Measurements from ENCODE around the gene RERE. TPM values are rescaled to one million over a fixed set of nuclear protein-coding genes. Genes with fewer than 3 reads are reported as not detected.

Gene RERE
- total RNA-seq, 1 experiment from 2014 or later = 217 TPM

- H3K27me3 ChIP-seq (ENCODE audit: control insufficient read depth, insufficient read depth, low read length) = no peaks in the 10 kb centered on the region
- in situ Hi-C loops (cut with HindIII; ENCODE audit: low pct_unique_long_range_greater_than_20kb, low sequenced_read_pairs) = no loop called here
- intact Hi-C loops (cut with micrococcal nuclease; ENCODE audit: unreplicated experiment) = no loop called here
- ATAC-seq (no peak), DNase-seq (ENCODE audit: low read depth, low spot score) (no peak)
- no peak overlapping the region for H3K4me3 ChIP-seq (ENCODE audit: low read depth in 2 of 2, low read length in 2 of 2)
- ChIA-PET CTCF (no interaction called here), POLR2A (no interaction called here)
- BruUV-seq (replicated peaks) = no TSS peak
- H3K4me1 ChIP-seq (ENCODE audit: control insufficient read depth, insufficient read depth, low read length) = no peaks in the 10 kb centered on the region
- no peak overlapping the region for H3K27ac ChIP-seq (ENCODE audit: low read length)
- H3K9me3 ChIP-seq (ENCODE audit: control insufficient read depth, insufficient read depth, low read depth, low read length) = no peaks in the 10 kb centered on the region
- no peaks in the 10 kb centered on the region for H3K36me3 ChIP-seq (ENCODE audit: control insufficient read depth, insufficient read depth, low read length)
- TF ChIP-seq POLR2AphosphoS5 (IDR thresholded peaks at IDR 0.05; ENCODE audit: low read depth, low read length) (no peak), REST (IDR thresholded peaks at IDR 0.05; ENCODE audit: insufficient read depth in 1 of 2, low read depth in 2 of 2, low read length in 1 of 2) (no peak), CTCF (IDR thresholded peaks at IDR 0.05) (no peak), SIN3A (IDR thresholded peaks at IDR 0.05; ENCODE audit: borderline replicate concordance, insufficient read depth, low read depth, low read length) (no peak), TCF7L2 (IDR thresholded peaks at IDR 0.05; ENCODE audit: low read depth, low read length) (no peak)
These were observed 341.4 kb downstream of the RERE start for GRCh38 chr1:8476006-8476405.

- TF ChIP-seq TCF7L2 (IDR thresholded peaks at IDR 0.05; ENCODE audit: low read depth, low read length) (no peak), POLR2AphosphoS5 (IDR thresholded peaks at IDR 0.05; ENCODE audit: low read depth, low read length) (no peak), REST (IDR thresholded peaks at IDR 0.05; ENCODE audit: insufficient read depth in 1 of 2, low read depth in 2 of 2, low read length in 1 of 2) (no peak), SIN3A (IDR thresholded peaks at IDR 0.05; ENCODE audit: borderline replicate concordance, insufficient read depth, low read depth, low read length) (no peak)
These were observed 343.1 kb downstream of the RERE start for GRCh38 chr1:8474369-8474768.

More at GRCh38 chr1:8474369-8474768, 343.1 kb downstream of the RERE start:
- no peak overlapping the region for H3K27ac ChIP-seq (ENCODE audit: low read length)
- ATAC-seq = no peak
- ChIA-PET POLR2A (no interaction called here), CTCF (no interaction called here)
- no TSS peak for BruUV-seq (replicated peaks)
- DNase-seq (ENCODE audit: low read depth, low spot score) = no peak
- no peaks in the 10 kb centered on the region for H3K4me1 ChIP-seq (ENCODE audit: control insufficient read depth, insufficient read depth, low read length)
- H3K36me3 ChIP-seq (ENCODE audit: control insufficient read depth, insufficient read depth, low read length) = no peaks in the 10 kb centered on the region
- no peaks in the 10 kb centered on the region for H3K27me3 ChIP-seq (ENCODE audit: control insufficient read depth, insufficient read depth, low read length)
- intact Hi-C loops (cut with micrococcal nuclease; ENCODE audit: unreplicated experiment) (no loop called here), in situ Hi-C loops (cut with HindIII; ENCODE audit: low pct_unique_long_range_greater_than_20kb, low sequenced_read_pairs) (no loop called here)
- H3K9me3 ChIP-seq (ENCODE audit: control insufficient read depth, insufficient read depth, low read depth, low read length) = no peaks in the 10 kb centered on the region
- no peak overlapping the region for H3K4me3 ChIP-seq (ENCODE audit: low read depth in 2 of 2, low read length in 2 of 2)

All from Panc1 (cell line).